ENCODE results near the gene ZNF334. TPM values are rescaled to one million over a fixed set of nuclear protein-coding genes. Genes with fewer than 3 reads are reported as not detected.

The ZNF334 gene
- total and polyA plus RNA-seq, 4 experiments from 2014 or later: 0.14 TPM; not detected in 3

DNA sequence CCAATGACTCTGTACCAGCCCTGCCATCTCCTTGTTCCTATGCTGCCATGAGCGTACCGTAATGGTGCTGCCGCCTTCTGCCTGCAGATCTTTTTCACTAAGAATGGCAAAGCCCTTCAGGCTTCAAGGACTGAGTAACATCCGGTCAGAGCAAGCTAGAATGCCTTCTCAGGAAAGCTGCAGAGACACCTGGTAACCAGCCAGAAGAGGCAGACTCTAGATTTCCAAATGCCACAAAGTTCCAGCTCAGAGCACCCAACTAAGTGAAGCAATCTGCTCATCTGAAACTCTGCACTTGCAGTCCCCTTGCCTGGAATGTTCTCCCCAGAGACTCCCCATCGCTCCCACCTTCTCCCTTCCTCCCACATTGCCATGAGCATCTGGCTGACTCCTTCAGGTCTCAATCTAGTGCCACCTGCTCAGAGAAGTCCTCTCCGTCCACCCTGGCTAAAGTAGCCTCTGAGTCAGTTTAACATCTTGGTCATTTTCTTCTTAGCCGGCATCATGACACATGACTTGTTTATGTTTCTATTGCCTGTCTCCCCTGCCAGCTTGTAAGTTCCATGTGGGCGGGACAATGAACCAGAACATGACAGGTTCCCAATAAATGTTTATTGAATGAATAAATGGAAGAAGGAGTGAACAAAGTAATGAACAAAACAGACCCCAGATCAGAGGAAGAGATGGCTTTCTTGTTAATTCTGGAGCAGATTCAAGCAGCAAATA, 44.0 kb upstream of the ZNF334 start:
- intact Hi-C loops (cut with micrococcal nuclease): no loop called here
- ChIA-PET POLR2A (ENCODE audit: partially characterized antibody) (no interaction called here), CTCF (ENCODE audit: partially characterized antibody) (no interaction called here)
- Mint-ChIP-seq H3K27ac (no peak overlapping the region), H3K4me3 (no peak overlapping the region), H3K9me3 (no peaks in the 10 kb centered on the region), H3K4me1 (peaks cover 11 to 15% (median 13%) of the 10 kb centered on the region in 4 donors), H3K27me3 (no peaks in the 10 kb centered on the region), H3K36me3 (no peaks in the 10 kb centered on the region)
- DNase-seq: no peak
- Histone ChIP-seq H3K4me3 (ENCODE audit: low read length in 2 of 2) (no peak overlapping the region), H3K4me1 (ENCODE audit: insufficient read depth, low read length) (peaks cover 11% of the 10 kb centered on the region), H3K36me3 (ENCODE audit: insufficient read depth, low read length) (no peaks in the 10 kb centered on the region), H3K27ac (ENCODE audit: low read depth, low read length) (no peak overlapping the region), H3K27me3 (ENCODE audit: insufficient read depth, low read length) (no peaks in the 10 kb centered on the region), H3K9me3 (ENCODE audit: control insufficient read depth in 1 of 2, low read length in 2 of 2) (no peaks in the 10 kb centered on the region)

GRCh38 chr20:46555370-46555956, 42.1 kb upstream of the ZNF334 start:
- Histone ChIP-seq H3K4me1 (ENCODE audit: insufficient read depth, low read length) (peaks cover 17% of the 10 kb centered on the region), H3K36me3 (ENCODE audit: insufficient read depth, low read length) (no peaks in the 10 kb centered on the region), H3K9me3 (ENCODE audit: control insufficient read depth in 1 of 2, low read length in 2 of 2) (no peaks in the 10 kb centered on the region), H3K27me3 (ENCODE audit: insufficient read depth, low read length) (no peaks in the 10 kb centered on the region), H3K4me3 (ENCODE audit: low read length in 2 of 2) (no peak overlapping the region), H3K27ac (ENCODE audit: low read depth, low read length) (no peak overlapping the region)
- no peak for DNase-seq
- Mint-ChIP-seq H3K27me3 (no peaks in the 10 kb centered on the region), H3K4me1 (peaks cover 14 to 19% (median 16%) of the 10 kb centered on the region in 4 donors), H3K36me3 (no peaks in the 10 kb centered on the region), H3K27ac (peak overlapping the region in 1 of 7 donors; percentile 65), H3K4me3 (peak overlapping the region in 1 of 8 donors; percentile 22), H3K9me3 (peaks cover 0 to 1% (median 0%) of the 10 kb centered on the region in 8 donors)
- ChIA-PET POLR2A (ENCODE audit: partially characterized antibody) (no interaction called here), CTCF (ENCODE audit: partially characterized antibody) (interaction anchor here (1.2 kb wide), 1 partner anchor 9 kb away, joined by 4 read pairs; no protein-coding TSS in a partner anchor)
- intact Hi-C loops (cut with micrococcal nuclease): no loop called here

- H3K27ac ChIP-seq (ENCODE audit: low read depth, low read length): no peak overlapping the region
- no peak for DNase-seq
- Mint-ChIP-seq H3K4me3 (no peak overlapping the region), H3K27me3 (no peaks in the 10 kb centered on the region), H3K27ac (no peak overlapping the region), H3K4me1 (peaks cover 14 to 18% (median 15%) of the 10 kb centered on the region in 4 donors), H3K9me3 (peaks cover 0 to 1% (median 0%) of the 10 kb centered on the region in 8 donors), H3K36me3 (no peaks in the 10 kb centered on the region)
- ChIA-PET POLR2A (ENCODE audit: partially characterized antibody) (no interaction called here), CTCF (ENCODE audit: partially characterized antibody) (interaction anchor here (1.2 kb wide), 1 partner anchor 10 kb away, joined by 4 read pairs; no protein-coding TSS in a partner anchor)
- intact Hi-C loops (cut with micrococcal nuclease): no loop called here
- no peaks in the 10 kb centered on the region for H3K27me3 ChIP-seq (ENCODE audit: insufficient read depth, low read length)
- H3K9me3 ChIP-seq (ENCODE audit: control insufficient read depth in 1 of 2, low read length in 2 of 2): no peaks in the 10 kb centered on the region
- peaks cover 17% of the 10 kb centered on the region for H3K4me1 ChIP-seq (ENCODE audit: insufficient read depth, low read length)
- no peak overlapping the region for H3K4me3 ChIP-seq (ENCODE audit: low read length in 2 of 2)
- no peaks in the 10 kb centered on the region for H3K36me3 ChIP-seq (ENCODE audit: insufficient read depth, low read length)
Measured at GRCh38 chr20:46554828-46555227, 41.5 kb upstream of the ZNF334 start.

DNA sequence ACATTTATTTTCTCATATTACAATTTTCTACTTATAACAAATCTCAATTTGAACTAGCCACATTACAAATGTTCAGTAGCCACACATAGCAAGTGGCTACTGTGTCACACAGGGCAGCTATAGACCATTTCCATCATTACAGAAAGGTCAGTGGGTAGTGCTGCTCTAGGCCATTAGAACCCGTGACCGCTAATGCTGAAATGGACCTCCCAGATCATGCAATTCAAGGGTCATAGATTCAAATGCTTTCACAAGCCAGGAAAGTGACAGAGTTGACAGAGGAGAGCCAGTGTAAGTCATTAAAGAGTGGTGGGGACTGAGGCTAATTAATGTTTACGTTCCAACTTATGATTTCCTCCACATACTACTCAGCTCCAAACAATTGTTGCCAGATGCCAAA, 40.6 kb upstream of the ZNF334 start:
- DNase-seq: no peak
- Mint-ChIP-seq H3K9me3 (peaks cover 0 to 1% (median 0%) of the 10 kb centered on the region in 8 donors), H3K4me1 (peaks cover 14 to 18% (median 15%) of the 10 kb centered on the region in 4 donors), H3K27ac (no peak overlapping the region), H3K36me3 (no peaks in the 10 kb centered on the region), H3K27me3 (no peaks in the 10 kb centered on the region), H3K4me3 (no peak overlapping the region)
- H3K27me3 ChIP-seq (ENCODE audit: insufficient read depth, low read length): no peaks in the 10 kb centered on the region
- ChIA-PET POLR2A (ENCODE audit: partially characterized antibody) (no interaction called here), CTCF (ENCODE audit: partially characterized antibody) (interaction anchor here (1.2 kb wide), 1 partner anchor 11 kb away, joined by 4 read pairs; no protein-coding TSS in a partner anchor)
- H3K9me3 ChIP-seq (ENCODE audit: control insufficient read depth in 1 of 2, low read length in 2 of 2): no peaks in the 10 kb centered on the region
- no peak overlapping the region for H3K27ac ChIP-seq (ENCODE audit: low read depth, low read length)
- H3K4me3 ChIP-seq (ENCODE audit: low read length in 2 of 2): no peak overlapping the region
- peaks cover 17% of the 10 kb centered on the region for H3K4me1 ChIP-seq (ENCODE audit: insufficient read depth, low read length)
- no peaks in the 10 kb centered on the region for H3K36me3 ChIP-seq (ENCODE audit: insufficient read depth, low read length)
- intact Hi-C loops (cut with micrococcal nuclease): no loop called here

- Mint-ChIP-seq H3K27ac (peak overlapping the region in 4 of 7 donors; percentile 11 to 57 (median 40)), H3K27me3 (no peaks in the 10 kb centered on the region), H3K9me3 (peaks cover 0 to 1% (median 0%) of the 10 kb centered on the region in 8 donors), H3K4me1 (peaks cover 14 to 18% (median 15%) of the 10 kb centered on the region in 4 donors), H3K36me3 (no peaks in the 10 kb centered on the region), H3K4me3 (peak overlapping the region in 7 of 8 donors; percentile 3 to 49 (median 22))
- H3K36me3 ChIP-seq (ENCODE audit: insufficient read depth, low read length): no peaks in the 10 kb centered on the region
- peaks cover 17% of the 10 kb centered on the region for H3K4me1 ChIP-seq (ENCODE audit: insufficient read depth, low read length)
- ChIA-PET CTCF (ENCODE audit: partially characterized antibody) (interaction anchor here (0.9 kb wide), 1 partner anchor 9 kb away, joined by 3 read pairs; no protein-coding TSS in a partner anchor), POLR2A (ENCODE audit: partially characterized antibody) (no interaction called here)
- DNase-seq: peak in 2 of 5 donors; percentile 10 to 41
- no peak overlapping the region for H3K27ac ChIP-seq (ENCODE audit: low read depth, low read length)
- no peak overlapping the region for H3K4me3 ChIP-seq (ENCODE audit: low read length in 2 of 2)
- H3K9me3 ChIP-seq (ENCODE audit: control insufficient read depth in 1 of 2, low read length in 2 of 2): no peaks in the 10 kb centered on the region
- H3K27me3 ChIP-seq (ENCODE audit: insufficient read depth, low read length): no peaks in the 10 kb centered on the region
- intact Hi-C loops (cut with micrococcal nuclease): no loop called here
Measured at GRCh38 chr20:46552460-46553420, 39.4 kb upstream of the ZNF334 start.

- Mint-ChIP-seq H3K4me3 (no peak overlapping the region), H3K4me1 (peaks cover 14 to 18% (median 15%) of the 10 kb centered on the region in 4 donors), H3K9me3 (peaks cover 0 to 1% (median 0%) of the 10 kb centered on the region in 8 donors), H3K36me3 (no peaks in the 10 kb centered on the region), H3K27me3 (no peaks in the 10 kb centered on the region), H3K27ac (peak overlapping the region in 1 of 7 donors; percentile 20)
- POLR2A ChIA-PET (ENCODE audit: partially characterized antibody): no interaction called here
- no peaks in the 10 kb centered on the region for H3K36me3 ChIP-seq (ENCODE audit: insufficient read depth, low read length)
- CTCF ChIA-PET (ENCODE audit: partially characterized antibody): interaction anchor here (1.1 to 2.0 kb wide), 2 partner anchors 9 to 29 kb away, joined by 3 to 8 read pairs; no protein-coding TSS in a partner anchor
- peaks cover 17% of the 10 kb centered on the region for H3K4me1 ChIP-seq (ENCODE audit: insufficient read depth, low read length)
- H3K9me3 ChIP-seq (ENCODE audit: control insufficient read depth in 1 of 2, low read length in 2 of 2): no peaks in the 10 kb centered on the region
- H3K27ac ChIP-seq (ENCODE audit: low read depth, low read length): no peak overlapping the region
- no peak overlapping the region for H3K4me3 ChIP-seq (ENCODE audit: low read length in 2 of 2)
- H3K27me3 ChIP-seq (ENCODE audit: insufficient read depth, low read length): no peaks in the 10 kb centered on the region
- intact Hi-C loops (cut with micrococcal nuclease): no loop called here
- DNase-seq: no peak
Measured at GRCh38 chr20:46551522-46552381, 38.4 kb upstream of the ZNF334 start.

Measured in CD4-positive, alpha-beta memory T cell (primary cell).